Natural killer cell treated with Interleukin-12 subunit alpha and Interleukin-12 subunit beta and Interleukin-15 and Interleukin-18, amount 100 ng/mL, for 72 hours (primary cell): ENCODE measurements around the gene GPR146. TPM values are rescaled to one million over a fixed set of nuclear protein-coding genes. Genes with fewer than 3 reads are reported as not detected.
"Not testable (repeated sequence)": the region's sequence is repeated elsewhere in the genome, so short reads cannot be mapped to it uniquely, and the experiment has no call there.

Experiments
- ATAC-seq, 2 donors: fragments of 150-1000 bp; cut with Tn5 transposase in 1 of 2; sonication (Bioruptor Pico), chemical (Tn5 transposase) in 1 of 2; 2 replicates each; pipeline ENCODE4 v1.10.0; 2021
- DNase-seq: peaks from one replicate; pipeline ENCODE4 v3.0.0; 2022; ENCODE audit warnings: low spot score
- H3K27ac Mint-ChIP-seq, 2 donors: 1 replicate in 1 of 2; 2 replicates in 1 of 2; pipeline ENCODE4 v1.8.0; 2022; ENCODE audit warnings: mixed read lengths in 2 of 2, mild to moderate bottlenecking in 1 of 2, moderate library complexity in 1 of 2
- H3K27me3 Mint-ChIP-seq, 2 donors: 1 replicate in 1 of 2; 2 replicates in 1 of 2; pipeline ENCODE4 v1.8.0; 2022; ENCODE audit warnings: mixed read lengths in 2 of 2
- H3K36me3 Mint-ChIP-seq: one replicate; pipeline ENCODE4 v1.8.0; 2022; ENCODE audit warnings: mixed read lengths
- H3K4me1 Mint-ChIP-seq, 2 donors: 1 replicate in 1 of 2; 2 replicates in 1 of 2; pipeline ENCODE4 v1.8.0; 2022; ENCODE audit warnings: low read depth in 2 of 2, mixed read lengths in 2 of 2, mild to moderate bottlenecking in 1 of 2
- H3K4me3 Mint-ChIP-seq: one replicate; pipeline ENCODE4 v1.8.0; 2022; ENCODE audit warnings: mixed read lengths
- H3K9me3 Mint-ChIP-seq: 2 replicates; pipeline ENCODE4 v1.8.0; 2022; ENCODE audit warnings: mixed read lengths
- total RNA-seq, 2 donors: library from RNA; stranded (reverse); gene quantifications; one replicate each; pipeline ENCODE4 v1.2.3, GENCODE V29; 2022

The GPR146 gene, protein sequence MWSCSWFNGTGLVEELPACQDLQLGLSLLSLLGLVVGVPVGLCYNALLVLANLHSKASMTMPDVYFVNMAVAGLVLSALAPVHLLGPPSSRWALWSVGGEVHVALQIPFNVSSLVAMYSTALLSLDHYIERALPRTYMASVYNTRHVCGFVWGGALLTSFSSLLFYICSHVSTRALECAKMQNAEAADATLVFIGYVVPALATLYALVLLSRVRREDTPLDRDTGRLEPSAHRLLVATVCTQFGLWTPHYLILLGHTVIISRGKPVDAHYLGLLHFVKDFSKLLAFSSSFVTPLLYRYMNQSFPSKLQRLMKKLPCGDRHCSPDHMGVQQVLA
- 1 to 10 TPM in 1 of 2 donors, under 1 TPM in 1; 0.89 to 8.1 TPM for total RNA-seq

DNA sequence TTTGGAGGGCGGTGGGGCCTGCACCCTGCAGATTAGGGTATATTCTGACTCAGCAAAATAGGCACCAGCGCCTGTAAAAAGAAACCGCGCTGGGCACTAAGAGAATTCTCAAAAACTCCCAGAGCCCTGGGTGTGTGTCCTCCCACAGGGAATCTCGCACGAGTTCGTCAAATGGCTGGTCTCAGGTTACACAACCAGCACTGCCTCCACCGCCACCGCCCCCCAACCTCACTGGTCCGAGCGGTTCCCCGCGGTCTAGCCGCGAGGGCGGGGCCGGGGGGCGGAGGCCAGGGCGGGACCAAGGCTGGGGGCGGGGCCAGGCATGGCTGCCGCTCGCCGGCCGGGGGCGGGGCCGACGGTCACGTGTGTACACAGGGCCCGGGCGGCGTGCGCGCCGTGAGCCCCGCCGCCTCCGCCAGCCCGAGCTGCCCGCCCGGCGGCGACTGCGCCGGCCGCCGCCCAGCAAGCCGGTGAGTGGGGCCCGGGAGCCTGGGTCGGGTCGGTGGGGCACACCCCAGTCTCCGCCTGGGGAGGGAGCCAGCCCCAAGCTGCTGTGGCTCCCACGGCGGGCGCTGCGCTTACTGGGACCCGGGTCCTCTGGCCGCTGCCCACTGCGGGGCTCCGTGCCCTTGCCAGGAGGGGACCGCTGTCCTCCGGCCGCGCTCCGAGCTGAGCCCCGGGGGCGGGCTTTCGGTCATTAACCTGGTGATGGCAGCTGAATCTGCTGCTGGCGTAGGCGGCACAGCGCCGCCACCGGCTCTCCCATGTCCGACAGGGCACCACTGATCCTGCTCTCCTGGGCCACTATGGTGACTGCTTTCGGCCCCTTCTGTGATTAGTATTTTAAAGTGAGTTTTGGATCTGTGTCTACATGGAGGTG, at the start of gene GPR146:
TSS of gene GPR146 (plus strand) at position 358 of the 880 bp plus-strand sequence. CDS start 12,970 bp downstream, outside the sequence.
- Mint-ChIP-seq H3K27ac (peak within 1 kb of the TSS; percentile 35 to 84), H3K36me3 (no peaks in the 10 kb centered on the region), H3K4me3 (peak within 1 kb of the TSS; percentile 73), H3K4me1 (peaks cover 36 to 40% of the 10 kb centered on the region in 2 donors), H3K9me3 (no peaks in the 10 kb centered on the region), H3K27me3 (peaks cover 0 to 7% of the 10 kb centered on the region in 2 donors)
- peak; percentile 95 for DNase-seq
- ATAC-seq, result peak; percentile 97 to 99

DNA sequence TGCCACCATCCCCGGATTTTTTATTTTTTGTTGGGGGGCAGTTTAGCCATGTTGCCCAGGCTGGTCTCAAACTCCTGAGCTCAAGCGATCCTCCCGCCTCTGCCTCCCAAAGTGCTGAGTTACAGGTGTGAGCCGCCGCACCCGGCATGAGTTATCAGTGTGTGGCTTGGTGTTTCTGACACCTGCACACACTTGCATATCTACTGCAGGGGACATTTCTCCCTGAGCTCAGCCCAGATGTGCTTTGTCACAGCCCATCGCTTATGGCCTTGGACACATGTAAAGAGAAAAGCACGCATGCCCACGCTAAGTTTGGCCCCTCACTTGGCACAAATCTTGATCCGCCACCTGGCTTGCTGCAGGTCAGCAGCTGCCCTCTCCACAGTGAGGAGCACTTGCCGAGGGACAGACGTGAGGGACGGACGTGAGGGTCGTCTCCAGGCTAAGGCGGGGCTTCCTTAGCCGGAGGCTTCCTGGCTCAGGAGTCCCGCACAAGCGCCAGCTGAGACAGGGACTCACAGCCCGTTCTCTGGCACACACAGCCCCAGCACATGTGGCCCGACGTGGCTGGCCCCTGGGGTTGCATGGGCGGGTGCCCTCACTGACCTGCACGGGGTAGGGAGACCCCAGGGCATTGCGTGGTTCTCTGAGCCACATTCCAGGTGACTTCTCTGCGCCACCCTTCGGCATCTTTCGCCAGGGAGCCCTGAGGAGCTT, 49.6 kb upstream of the GPR146 start:
- DNase-seq (no peak), ATAC-seq (no peak)
- Mint-ChIP-seq H3K4me3 (no peak overlapping the region), H3K27me3 (no peaks in the 10 kb centered on the region), H3K36me3 (no peaks in the 10 kb centered on the region), H3K9me3 (no peaks in the 10 kb centered on the region), H3K4me1 (peaks cover 4 to 6% of the 10 kb centered on the region in 2 donors), H3K27ac (no peak overlapping the region)

DNA sequence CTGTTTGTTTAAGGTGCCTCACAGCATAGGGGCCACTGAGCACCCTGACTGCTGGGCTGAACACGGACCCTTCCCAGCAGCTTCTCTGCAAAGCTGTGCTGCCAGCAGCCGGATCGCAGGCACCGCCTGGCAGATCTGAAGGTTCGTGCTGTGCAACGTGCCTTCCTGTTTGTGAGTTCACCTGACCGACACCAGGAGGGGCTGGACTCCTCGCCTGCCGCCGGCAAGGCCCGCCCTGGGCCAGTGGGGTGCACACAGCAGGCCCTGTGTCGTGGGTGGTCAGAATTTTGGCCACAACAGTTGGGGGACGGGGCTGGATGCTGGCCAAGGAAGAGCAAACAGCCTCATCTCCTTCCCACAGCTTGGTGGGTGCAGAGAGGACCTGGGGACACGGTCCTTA, 48.8 kb upstream of the GPR146 start:
- Mint-ChIP-seq H3K27me3 (no peaks in the 10 kb centered on the region), H3K4me1 (peaks cover 4 to 6% of the 10 kb centered on the region in 2 donors), H3K9me3 (no peaks in the 10 kb centered on the region), H3K36me3 (no peaks in the 10 kb centered on the region), H3K4me3 (no peak overlapping the region), H3K27ac (no peak overlapping the region)
- no peak for DNase-seq
- ATAC-seq, result no peak

DNA sequence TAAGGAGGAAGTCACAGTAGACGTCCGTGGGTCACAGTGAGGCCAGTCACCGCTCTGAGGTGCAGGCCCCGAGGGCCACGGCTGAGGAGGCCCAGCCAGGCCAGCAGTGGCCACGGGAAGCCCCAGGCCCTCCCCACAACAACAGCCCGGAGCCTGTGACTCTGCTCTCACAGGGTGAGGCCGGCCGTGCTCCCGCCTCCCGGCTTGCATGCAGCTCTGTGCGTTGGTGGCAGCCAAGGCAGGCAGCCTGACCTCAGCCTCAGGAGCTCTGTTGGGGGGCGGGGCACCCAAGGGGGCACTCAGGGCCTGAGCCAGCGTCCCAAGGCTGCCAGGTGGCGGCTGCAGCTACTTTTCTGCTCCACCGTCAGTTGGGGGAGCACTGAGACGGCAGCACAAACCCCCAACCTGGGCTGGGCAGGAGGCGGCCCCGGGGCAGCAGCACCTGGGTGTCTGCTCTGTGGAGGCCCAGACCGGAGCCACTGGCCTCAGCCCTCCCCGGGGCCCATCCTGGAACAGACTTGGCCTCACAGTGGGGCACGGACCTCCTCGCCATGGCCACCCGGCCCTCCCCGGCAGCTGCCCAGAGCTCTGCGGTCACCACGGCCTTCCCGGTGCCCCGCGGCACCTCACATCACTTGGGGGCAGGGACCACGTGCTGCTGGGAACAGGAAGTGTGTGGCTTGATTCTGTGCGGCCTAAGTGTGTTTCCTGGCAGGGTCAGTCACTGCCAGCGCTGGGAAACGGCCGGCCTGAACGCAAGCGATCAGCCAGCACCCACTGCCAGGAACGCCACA, 48.1 kb upstream of the GPR146 start:
- H3K27ac Mint-ChIP-seq, result no peak overlapping the region
- no peaks in the 10 kb centered on the region for H3K36me3 Mint-ChIP-seq
- ATAC-seq, result peak in 1 of 2 donors; percentile 46
- no peaks in the 10 kb centered on the region for H3K27me3 Mint-ChIP-seq
- no peaks in the 10 kb centered on the region for H3K9me3 Mint-ChIP-seq
- DNase-seq, result no peak
- peaks cover 4 to 8% of the 10 kb centered on the region in 2 donors for H3K4me1 Mint-ChIP-seq
- H3K4me3 Mint-ChIP-seq, result no peak overlapping the region

DNA sequence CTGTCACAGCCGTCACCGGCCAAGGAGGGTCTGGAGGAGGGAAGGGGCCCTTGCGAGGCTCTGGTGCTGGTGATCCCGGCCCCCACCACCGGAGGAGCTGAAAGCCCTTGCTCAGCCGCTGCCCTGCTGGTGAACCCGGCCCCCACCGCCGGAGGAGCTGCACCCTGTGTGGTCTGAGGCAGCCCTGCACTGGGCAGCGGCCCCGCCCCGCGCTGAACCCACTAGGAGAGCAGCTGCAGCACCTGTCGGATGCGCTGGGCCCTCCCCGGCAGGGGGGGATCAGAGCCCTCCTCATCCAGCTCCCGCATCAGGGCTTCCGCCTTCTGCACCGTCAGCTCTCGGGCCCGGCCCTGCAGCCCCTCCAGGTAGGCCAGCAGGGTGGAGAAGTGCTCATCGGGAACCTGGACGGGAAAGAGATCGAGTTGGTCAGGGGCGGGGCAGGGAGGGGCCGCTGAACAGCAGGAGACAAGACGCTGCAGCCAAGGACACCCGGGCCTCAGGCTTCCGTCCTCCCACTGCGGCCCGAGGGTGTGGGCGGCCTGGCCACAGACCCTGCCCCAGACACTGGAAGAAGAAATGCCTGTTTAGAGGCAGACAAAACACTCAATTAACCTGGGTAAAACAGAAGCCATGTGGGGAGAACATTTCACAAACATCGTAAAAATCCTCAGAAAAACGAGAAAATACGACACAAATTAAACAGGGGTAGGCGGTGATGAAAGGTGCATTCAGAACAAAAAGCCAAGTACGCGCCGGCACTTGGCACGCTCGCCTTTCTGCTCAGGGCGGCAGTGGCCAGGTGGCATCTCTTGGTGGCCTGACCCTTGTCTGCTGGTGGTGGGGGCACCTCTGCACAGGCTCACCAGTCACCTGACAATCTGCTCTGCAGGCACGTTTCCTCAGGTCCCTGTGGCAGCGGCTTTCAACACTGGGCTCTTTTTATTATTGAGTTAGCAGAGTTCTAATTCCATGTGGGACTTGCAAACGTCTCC, 46.6 kb upstream of the GPR146 start:
- no peak overlapping the region for H3K27ac Mint-ChIP-seq
- DNase-seq (no peak), ATAC-seq (no peak)
- H3K4me1 Mint-ChIP-seq, result peaks cover 4 to 8% of the 10 kb centered on the region in 2 donors
- no peaks in the 10 kb centered on the region for H3K27me3 Mint-ChIP-seq
- H3K9me3 Mint-ChIP-seq, result no peaks in the 10 kb centered on the region
- H3K36me3 Mint-ChIP-seq, result no peaks in the 10 kb centered on the region
- H3K4me3 Mint-ChIP-seq, result no peak overlapping the region

DNA sequence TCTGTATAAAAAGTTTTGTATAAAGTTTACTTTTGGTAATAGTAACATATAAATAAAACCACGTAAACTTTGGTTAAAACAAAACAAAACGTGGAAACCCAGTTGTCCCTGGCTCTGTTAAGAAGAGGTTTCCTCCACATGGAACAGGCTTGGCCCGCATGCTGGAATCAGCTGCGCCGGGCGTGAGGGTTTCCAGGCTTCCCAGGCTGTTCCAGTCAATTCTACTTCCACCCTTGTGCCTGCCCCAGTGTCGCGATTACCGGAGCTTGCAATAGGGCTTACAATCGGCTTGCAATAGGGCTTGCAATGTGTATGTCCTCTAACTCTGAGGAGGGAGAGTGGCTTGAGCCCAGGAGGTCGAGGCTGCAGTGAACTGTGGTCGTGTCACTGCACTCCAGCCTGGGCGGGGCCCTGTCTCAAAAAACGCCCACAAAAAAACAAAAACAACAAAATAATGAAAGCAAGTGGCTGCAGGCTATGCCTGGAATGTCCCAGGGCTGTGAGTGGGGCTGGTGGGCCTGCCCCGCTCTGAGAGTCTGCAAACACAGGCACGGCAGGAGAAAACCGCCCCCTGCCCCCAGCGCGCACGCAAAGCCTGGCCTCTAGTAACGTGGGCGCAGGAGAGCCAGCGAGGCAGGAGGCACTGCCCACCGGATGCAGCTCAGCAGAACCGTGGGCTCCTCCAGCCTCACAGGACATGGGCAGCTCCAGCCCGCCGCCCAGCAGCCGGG, 45.0 kb upstream of the GPR146 start:
- Mint-ChIP-seq H3K27me3 (no peaks in the 10 kb centered on the region), H3K4me1 (peaks cover 0 to 8% of the 10 kb centered on the region in 2 donors), H3K4me3 (no peak overlapping the region), H3K36me3 (no peaks in the 10 kb centered on the region), H3K9me3 (no peaks in the 10 kb centered on the region), H3K27ac (no peak overlapping the region)
- DNase-seq (no peak), ATAC-seq (no peak)

DNA sequence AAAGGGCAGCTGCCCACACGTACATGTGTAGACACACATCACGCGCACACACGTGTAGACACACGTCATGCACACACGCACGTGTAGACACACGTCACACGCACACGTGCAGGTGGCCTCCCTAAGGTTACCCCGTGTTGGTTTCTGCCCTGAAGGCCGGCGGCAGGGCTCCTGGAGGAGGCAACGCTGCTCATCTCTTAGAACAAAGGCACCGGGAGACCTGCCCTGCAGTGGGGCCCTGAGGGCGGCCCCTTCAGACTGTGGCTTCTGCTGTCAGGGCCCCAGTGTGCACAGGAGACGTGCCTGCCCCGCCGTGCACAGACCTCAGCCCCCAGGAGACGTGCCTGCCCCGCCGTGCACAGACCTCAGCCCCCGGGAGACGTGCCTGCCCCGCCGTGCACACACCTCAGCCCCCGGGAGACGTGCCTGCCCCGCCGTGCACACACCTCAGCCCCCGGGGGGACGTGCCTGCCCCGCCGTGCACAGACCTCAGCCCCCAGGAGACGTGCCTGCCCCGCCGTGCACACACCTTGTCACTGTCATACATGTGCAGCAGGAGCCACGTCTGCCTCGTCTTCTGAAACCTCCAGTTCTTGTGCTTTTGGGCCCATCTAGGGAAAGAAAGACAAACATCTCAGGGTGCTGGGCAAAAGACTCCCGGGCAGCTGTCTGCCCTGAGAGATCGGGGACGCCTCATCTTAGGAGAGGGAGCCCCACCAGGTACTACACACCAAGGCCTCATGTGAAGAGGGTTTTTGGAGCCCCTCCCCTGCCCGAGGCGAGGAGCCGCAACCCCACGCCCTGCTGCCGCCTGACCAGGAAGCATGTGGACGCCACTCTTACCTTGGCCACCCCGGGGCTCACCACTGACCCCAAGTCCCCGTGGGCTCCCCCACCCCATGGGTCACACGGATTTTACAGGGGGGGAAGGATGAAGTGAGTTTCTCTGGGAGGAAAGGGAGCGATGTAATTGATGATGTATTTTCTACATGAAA, 44.1 kb upstream of the GPR146 start:
- Mint-ChIP-seq H3K4me1 (peaks cover 0 to 5% of the 10 kb centered on the region in 2 donors), H3K9me3 (no peaks in the 10 kb centered on the region), H3K27me3 (no peaks in the 10 kb centered on the region), H3K36me3 (no peaks in the 10 kb centered on the region), H3K27ac (no peak overlapping the region), H3K4me3 (no peak overlapping the region)
- no peak for ATAC-seq
- DNase-seq, result no peak

DNA sequence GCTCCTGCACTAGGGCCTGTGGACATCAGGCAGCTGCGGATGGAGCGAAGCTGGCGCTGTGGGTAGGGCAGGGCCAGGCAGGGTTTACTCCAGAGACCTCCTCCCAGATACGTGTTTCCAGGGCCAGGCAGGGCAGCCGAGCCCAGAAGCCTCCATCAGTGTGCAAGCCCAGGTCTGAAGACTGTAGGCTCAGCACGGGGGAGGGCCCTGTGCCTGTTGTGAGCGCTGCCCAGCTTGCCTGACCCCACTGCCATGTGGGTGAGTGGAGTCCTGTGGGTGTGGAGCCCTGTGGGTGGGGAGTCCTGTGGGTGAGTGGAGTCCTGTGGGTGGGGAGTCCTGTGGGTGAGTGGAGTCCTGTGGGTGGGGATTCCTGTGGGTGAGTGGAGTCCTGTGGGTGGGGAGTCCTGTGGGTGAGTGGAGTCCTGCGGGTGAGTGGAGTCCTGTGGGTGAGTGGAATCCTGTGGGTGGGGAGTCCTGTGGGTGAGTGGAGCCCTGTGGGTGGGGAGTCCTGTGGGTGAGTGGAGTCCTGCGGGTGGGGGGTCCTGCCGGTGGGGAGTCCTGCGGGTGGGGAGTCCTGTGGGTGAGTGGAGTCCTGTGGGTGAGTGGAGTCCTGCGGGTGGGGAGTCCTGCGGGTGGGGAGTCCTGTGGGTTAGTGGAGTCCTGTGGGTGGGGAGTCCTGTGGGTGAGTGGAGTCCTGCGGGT, 43.1 kb upstream of the GPR146 start:
- not testable (repeated sequence) for ATAC-seq, H3K9me3 Mint-ChIP-seq, H3K36me3 Mint-ChIP-seq, H3K4me3 Mint-ChIP-seq, H3K27me3 Mint-ChIP-seq, H3K4me1 Mint-ChIP-seq, H3K27ac Mint-ChIP-seq, DNase-seq

DNA sequence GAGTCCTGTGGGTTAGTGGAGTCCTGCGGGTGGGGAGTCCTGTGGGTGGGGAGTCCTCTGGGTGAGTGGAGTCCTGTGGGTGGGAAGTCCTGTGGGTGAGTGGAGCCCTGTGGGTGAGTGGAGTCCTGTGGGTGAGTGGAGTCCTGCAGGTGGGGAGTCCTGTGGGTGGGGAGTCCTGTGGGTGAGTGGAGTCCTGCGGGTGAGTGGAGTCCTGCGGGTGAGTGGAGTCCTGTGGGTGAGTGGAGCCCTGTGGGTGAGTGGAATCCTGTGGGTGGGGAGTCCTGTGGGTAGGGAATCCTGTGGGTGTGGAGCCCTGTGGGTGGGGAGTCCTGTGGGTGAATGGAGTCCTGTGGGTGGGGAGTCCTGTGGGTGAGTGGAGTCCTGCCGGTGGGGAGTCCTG, 42.3 kb upstream of the GPR146 start:
- not testable (repeated sequence) for H3K36me3 Mint-ChIP-seq, H3K9me3 Mint-ChIP-seq, H3K27ac Mint-ChIP-seq, H3K4me1 Mint-ChIP-seq, DNase-seq, H3K4me3 Mint-ChIP-seq, ATAC-seq, H3K27me3 Mint-ChIP-seq

DNA sequence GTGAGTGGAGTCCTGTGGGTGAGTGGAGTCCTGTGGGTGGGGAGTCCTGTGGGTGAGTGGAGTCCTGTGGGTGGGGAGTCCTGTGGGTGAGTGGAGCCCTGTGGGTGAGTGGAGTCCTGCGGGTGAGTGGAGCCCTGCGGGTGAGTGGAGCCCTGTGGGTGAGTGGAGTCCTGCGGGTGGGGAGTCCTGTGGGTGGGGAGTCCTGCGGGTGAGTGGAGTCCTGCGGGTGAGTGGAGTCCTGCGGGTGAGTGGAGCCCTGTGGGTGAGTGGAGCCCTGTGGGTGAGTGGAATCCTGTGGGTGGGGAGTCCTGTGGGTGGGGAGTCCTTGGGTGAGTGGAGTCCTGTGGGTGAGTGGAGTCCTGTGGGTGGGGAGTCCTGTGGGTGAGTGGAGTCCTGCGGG, 41.9 kb upstream of the GPR146 start:
- not testable (repeated sequence) for DNase-seq, H3K27me3 Mint-ChIP-seq, H3K4me3 Mint-ChIP-seq, H3K4me1 Mint-ChIP-seq, H3K9me3 Mint-ChIP-seq, H3K36me3 Mint-ChIP-seq, ATAC-seq, H3K27ac Mint-ChIP-seq
